ENCODE measurements around the gene BCAN.

GRCh38 chr1:156648951-156649350 lies 7.0 kb downstream of the BCAN start:
- TF ChIP-seq POLR2AphosphoS5 (IDR thresholded peaks at IDR 0.05; ENCODE audit: insufficient read depth in 1 of 2, low read depth in 1 of 2) = no peak
- no peak for TF ChIP-seq POLR2A (IDR thresholded peaks at IDR 0.05)
